T-helper 2 cell treated with Interferon-gamma antibody and Interleukin-4, amounts not matched to agents 5 μg/mL and 100 μg/mL, for 36 hours (primary cell): ENCODE measurements around the gene CRHR1.

Experiments
- DNase-seq: peaks from one replicate; pipeline ENCODE4 v3.0.0; 2021; ENCODE audit warnings: low spot score
- H3K27ac Mint-ChIP-seq: one replicate; pipeline ENCODE4 v1.8.0; 2021; ENCODE audit warnings: mild to moderate bottlenecking, mixed read lengths
- H3K27me3 Mint-ChIP-seq: one replicate; pipeline ENCODE4 v1.8.0; 2021; ENCODE audit warnings: low read depth, mixed read lengths
- H3K36me3 Mint-ChIP-seq: one replicate; pipeline ENCODE4 v1.8.0; 2021; ENCODE audit warnings: low read depth, mixed read lengths
- H3K4me1 Mint-ChIP-seq: one replicate; pipeline ENCODE4 v1.8.0; 2021; ENCODE audit warnings: low read depth, mixed read lengths
- H3K4me3 Mint-ChIP-seq: one replicate; pipeline ENCODE4 v1.8.0; 2022; ENCODE audit warnings: mild to moderate bottlenecking, moderate library complexity, mixed read lengths
- H3K9me3 Mint-ChIP-seq: one replicate; pipeline ENCODE4 v1.8.0; 2021; ENCODE audit warnings: mixed read lengths

CRHR1 gene

DNA sequence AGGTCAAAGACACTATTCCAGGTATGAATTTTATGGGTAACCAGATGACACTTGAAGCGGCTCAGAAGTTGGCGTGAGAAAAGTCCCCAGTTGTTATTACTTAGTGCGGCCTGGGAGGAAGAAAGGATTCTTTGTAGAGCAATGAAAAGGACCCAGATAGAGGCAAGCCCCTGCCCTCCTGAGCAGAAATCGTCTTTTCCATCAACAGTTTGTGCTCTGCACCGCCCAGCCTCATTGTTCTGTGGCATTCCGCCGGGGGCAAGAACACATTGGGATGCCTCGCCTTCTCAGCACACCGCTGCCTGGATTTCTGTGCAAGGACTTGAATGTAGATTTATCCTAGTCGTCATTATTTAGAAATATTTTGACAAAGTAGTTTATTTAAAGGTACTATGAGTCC lies 32.7 kb upstream of the CRHR1 start:
- DNase-seq, result no peak
- Mint-ChIP-seq H3K27me3 (no peaks in the 10 kb centered on the region), H3K4me3 (no peak overlapping the region), H3K4me1 (no peaks in the 10 kb centered on the region), H3K9me3 (no peaks in the 10 kb centered on the region), H3K36me3 (no peaks in the 10 kb centered on the region), H3K27ac (no peak overlapping the region)

DNA sequence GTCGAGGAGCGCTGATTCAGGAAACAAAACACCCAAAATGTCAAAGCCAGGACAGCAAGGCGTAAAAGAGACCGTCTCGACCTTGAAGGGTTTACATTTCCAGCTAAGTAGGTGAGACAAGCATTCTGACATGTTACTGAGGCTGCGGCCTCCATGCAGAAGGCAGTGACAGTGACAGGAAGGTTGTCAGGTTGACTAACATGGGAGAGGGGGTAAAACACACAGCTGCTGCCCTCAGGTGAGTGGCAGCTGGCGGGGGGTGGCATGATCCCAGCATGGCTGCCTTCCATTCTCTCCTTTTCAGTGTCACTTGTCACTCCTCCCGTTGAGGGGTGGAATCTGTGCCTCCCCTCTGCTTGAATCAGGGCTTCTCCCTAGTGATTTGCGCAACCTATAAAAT lies 31.9 kb upstream of the CRHR1 start:
- DNase-seq, result no peak
- Mint-ChIP-seq H3K36me3 (no peaks in the 10 kb centered on the region), H3K27me3 (peaks cover 2% of the 10 kb centered on the region), H3K9me3 (no peaks in the 10 kb centered on the region), H3K4me1 (no peaks in the 10 kb centered on the region), H3K27ac (no peak overlapping the region), H3K4me3 (no peak overlapping the region)

- no peaks in the 10 kb centered on the region for H3K36me3 Mint-ChIP-seq
- H3K9me3 Mint-ChIP-seq, result no peaks in the 10 kb centered on the region
- H3K27me3 Mint-ChIP-seq, result peaks cover 2% of the 10 kb centered on the region
- no peak for DNase-seq
- H3K27ac Mint-ChIP-seq, result no peak overlapping the region
- H3K4me1 Mint-ChIP-seq, result no peaks in the 10 kb centered on the region
- H3K4me3 Mint-ChIP-seq, result no peak overlapping the region
Observed at GRCh38 chr17:45753645-45754225, 30.4 kb upstream of the CRHR1 start.

- Mint-ChIP-seq H3K36me3 (no peaks in the 10 kb centered on the region), H3K27me3 (peaks cover 2% of the 10 kb centered on the region), H3K9me3 (no peaks in the 10 kb centered on the region), H3K4me1 (no peaks in the 10 kb centered on the region), H3K27ac (no peak overlapping the region), H3K4me3 (no peak overlapping the region)
- no peak for DNase-seq
Observed at GRCh38 chr17:45755050-45755449, 29.1 kb upstream of the CRHR1 start.

GRCh38 chr17:45756266-45756991 lies 27.7 kb upstream of the CRHR1 start:
- DNase-seq, result no peak
- no peaks in the 10 kb centered on the region for H3K4me1 Mint-ChIP-seq
- no peaks in the 10 kb centered on the region for H3K9me3 Mint-ChIP-seq
- no peak overlapping the region for H3K4me3 Mint-ChIP-seq
- H3K27ac Mint-ChIP-seq, result no peak overlapping the region
- H3K27me3 Mint-ChIP-seq, result peaks cover 2% of the 10 kb centered on the region
- H3K36me3 Mint-ChIP-seq, result no peaks in the 10 kb centered on the region

DNA sequence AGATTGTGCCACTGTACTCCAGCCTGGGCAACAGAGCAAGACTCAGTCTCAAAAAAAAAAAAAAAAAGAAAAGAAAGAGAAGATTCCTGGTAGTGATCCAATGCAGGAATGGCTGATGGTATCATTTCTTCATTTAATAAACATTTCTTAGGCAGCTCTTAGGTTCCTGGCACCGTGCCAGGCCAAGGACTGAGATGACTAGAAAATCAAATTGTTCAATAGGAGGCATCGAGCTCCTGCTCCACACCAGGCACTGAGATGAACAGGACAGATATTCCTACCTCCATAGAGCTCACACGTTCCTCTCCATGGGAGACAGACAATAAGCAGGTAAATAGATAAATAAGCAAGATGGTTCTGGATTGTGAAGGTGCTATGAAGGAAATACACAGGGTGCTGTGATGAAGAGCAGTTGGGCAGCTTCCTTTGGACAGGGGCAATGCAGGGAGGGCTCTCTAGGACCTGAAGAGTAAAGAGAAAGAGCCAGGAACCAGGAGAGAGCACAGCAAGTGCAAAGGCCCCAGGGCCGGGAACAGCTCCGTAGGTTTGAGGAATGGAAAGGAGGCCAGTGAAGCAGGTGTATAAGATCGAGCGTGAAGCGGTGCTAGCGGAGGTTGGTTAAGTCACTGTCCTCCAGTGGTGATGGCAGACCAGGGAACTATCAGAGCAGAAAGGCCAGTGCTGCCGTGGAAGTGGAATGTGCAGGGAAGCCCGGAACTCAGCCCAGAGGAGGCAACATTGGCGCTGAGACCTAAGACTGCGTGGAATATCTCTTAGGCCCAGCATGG lies 26.5 kb upstream of the CRHR1 start:
- DNase-seq, result no peak
- Mint-ChIP-seq H3K27ac (no peak overlapping the region), H3K36me3 (no peaks in the 10 kb centered on the region), H3K4me1 (no peaks in the 10 kb centered on the region), H3K9me3 (no peaks in the 10 kb centered on the region), H3K4me3 (no peak overlapping the region), H3K27me3 (peaks cover 2% of the 10 kb centered on the region)

DNA sequence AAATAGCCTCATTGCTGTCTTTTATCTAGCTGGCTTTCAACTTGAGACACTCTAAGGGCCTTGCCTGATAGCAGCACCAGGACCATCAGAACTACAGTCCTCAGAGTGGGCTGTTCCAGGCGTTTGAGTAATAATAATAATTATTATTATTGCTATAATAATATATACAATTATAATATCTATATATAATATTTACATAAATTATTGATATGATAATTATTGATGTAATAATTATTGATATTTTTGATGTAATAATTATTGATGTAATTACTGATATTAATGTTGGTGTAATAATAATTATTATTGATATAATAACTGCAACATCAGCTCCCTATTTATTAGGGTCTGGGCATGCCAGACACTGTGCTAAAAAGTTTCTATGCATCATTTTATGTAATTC lies 25.6 kb upstream of the CRHR1 start:
- no peak for DNase-seq
- Mint-ChIP-seq H3K4me3 (no peak overlapping the region), H3K27me3 (peaks cover 6% of the 10 kb centered on the region), H3K27ac (no peak overlapping the region), H3K9me3 (no peaks in the 10 kb centered on the region), H3K4me1 (no peaks in the 10 kb centered on the region), H3K36me3 (no peaks in the 10 kb centered on the region)

GRCh38 chr17:45759761-45760160 lies 24.4 kb upstream of the CRHR1 start:
- DNase-seq, result no peak
- H3K9me3 Mint-ChIP-seq, result no peaks in the 10 kb centered on the region

GRCh38 chr17:45761957-45762565 lies 22.1 kb upstream of the CRHR1 start:
- DNase-seq, result no peak
- Mint-ChIP-seq H3K27ac (no peak overlapping the region), H3K4me1 (no peaks in the 10 kb centered on the region), H3K9me3 (no peaks in the 10 kb centered on the region), H3K4me3 (no peak overlapping the region), H3K36me3 (no peaks in the 10 kb centered on the region), H3K27me3 (peaks cover 8% of the 10 kb centered on the region)

More at GRCh38 chr17:45759761-45760160, 24.4 kb upstream of the CRHR1 start:
- no peak overlapping the region for H3K27ac Mint-ChIP-seq
- H3K4me3 Mint-ChIP-seq, result no peak overlapping the region
- peaks cover 10% of the 10 kb centered on the region for H3K27me3 Mint-ChIP-seq
- no peaks in the 10 kb centered on the region for H3K4me1 Mint-ChIP-seq
- H3K36me3 Mint-ChIP-seq, result no peaks in the 10 kb centered on the region

DNA sequence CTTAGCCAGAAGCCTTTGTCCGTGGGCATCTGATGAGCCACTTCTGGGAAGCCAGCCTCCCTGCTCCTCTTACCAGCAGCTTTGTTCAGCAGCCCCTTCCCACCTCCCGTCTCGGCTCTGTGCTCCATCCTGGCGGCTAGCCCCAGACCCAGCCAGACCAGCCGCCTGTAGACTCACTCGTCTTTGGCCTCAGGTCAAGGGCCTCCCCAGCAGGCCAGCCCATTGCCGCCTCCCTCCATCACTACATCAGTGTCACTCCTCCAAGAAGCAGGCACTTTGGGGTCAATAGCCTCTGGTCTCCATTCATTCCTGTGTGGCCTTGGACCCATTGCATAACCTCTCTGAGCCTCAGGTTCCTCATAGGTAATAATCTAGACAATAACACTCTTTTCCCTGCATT lies 20.9 kb upstream of the CRHR1 start:
- H3K4me3 Mint-ChIP-seq, result no peak overlapping the region
- H3K27me3 Mint-ChIP-seq, result peaks cover 12% of the 10 kb centered on the region
- no peaks in the 10 kb centered on the region for H3K9me3 Mint-ChIP-seq
- no peaks in the 10 kb centered on the region for H3K4me1 Mint-ChIP-seq
- no peak overlapping the region for H3K27ac Mint-ChIP-seq
- DNase-seq, result no peak
- H3K36me3 Mint-ChIP-seq, result no peaks in the 10 kb centered on the region

- Mint-ChIP-seq H3K27me3 (peaks cover 12% of the 10 kb centered on the region), H3K9me3 (no peaks in the 10 kb centered on the region), H3K36me3 (no peaks in the 10 kb centered on the region), H3K4me1 (no peaks in the 10 kb centered on the region), H3K4me3 (no peak overlapping the region), H3K27ac (no peak overlapping the region)
- DNase-seq, result no peak
Observed at GRCh38 chr17:45764479-45764878, 19.6 kb upstream of the CRHR1 start.

DNA sequence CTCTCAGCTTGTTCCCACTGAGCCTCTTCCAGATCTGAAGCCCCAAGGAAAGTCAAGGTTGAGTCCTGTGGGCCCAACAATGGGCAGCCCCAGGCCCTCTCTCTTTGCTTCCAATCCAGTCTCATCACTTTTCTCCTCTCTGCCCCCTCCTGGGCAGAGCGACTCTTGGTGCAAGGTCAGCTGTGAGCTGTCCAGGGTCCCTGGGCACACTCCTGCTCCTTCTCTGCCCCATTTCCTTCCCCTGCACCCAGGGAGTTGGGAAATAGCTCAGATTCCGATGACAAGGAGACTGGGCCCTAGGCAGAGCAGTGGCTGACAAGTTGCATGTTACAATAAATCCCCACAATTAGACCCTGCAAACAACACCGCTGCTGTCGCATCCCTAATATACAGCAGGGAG lies 16.1 kb upstream of the CRHR1 start:
- H3K36me3 Mint-ChIP-seq, result no peaks in the 10 kb centered on the region
- no peaks in the 10 kb centered on the region for H3K9me3 Mint-ChIP-seq
- H3K4me3 Mint-ChIP-seq, result no peak overlapping the region
- H3K27ac Mint-ChIP-seq, result no peak overlapping the region
- peaks cover 18% of the 10 kb centered on the region for H3K27me3 Mint-ChIP-seq
- no peaks in the 10 kb centered on the region for H3K4me1 Mint-ChIP-seq
- no peak for DNase-seq

DNA sequence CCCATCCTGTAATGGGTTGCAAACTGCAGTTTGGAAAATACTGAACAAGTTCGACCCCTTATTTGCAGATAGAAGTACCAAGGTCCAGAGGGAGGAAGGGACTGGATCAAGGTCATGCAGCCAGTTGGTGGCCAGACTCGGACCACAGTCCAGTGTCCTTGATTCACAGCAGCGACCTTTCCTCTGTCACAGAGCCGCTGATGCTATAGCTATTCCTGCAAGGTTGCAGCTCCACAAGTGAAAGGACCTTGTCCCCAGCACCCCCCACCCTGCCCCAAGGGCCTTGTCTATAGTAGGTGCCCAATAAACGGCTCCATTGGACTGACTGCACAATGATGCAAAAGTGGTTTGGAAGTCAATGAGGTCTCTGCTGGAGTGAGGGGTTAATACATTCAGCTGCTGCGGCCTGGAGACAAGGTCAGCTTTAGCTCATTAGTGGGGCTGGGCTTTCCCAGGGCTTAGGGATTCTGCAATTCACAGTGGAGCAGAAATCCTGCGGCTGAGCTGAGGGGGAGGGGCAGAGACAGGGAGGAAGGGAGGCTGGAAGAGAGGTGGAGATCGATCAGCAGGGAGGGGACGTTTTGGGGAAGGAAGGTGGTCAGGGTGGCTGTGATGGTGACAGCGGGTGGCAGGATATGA lies 13.4 kb upstream of the CRHR1 start:
- H3K9me3 Mint-ChIP-seq, result no peaks in the 10 kb centered on the region
- H3K36me3 Mint-ChIP-seq, result no peaks in the 10 kb centered on the region
- no peak overlapping the region for H3K4me3 Mint-ChIP-seq
- no peak for DNase-seq
- no peak overlapping the region for H3K27ac Mint-ChIP-seq
- H3K4me1 Mint-ChIP-seq, result no peaks in the 10 kb centered on the region
- peaks cover 18% of the 10 kb centered on the region for H3K27me3 Mint-ChIP-seq
